ENCODE measurements around the gene PRR19.
"Not testable (repeated sequence)": the region's sequence is repeated elsewhere in the genome, so short reads cannot be mapped to it uniquely, and the experiment has no call there.

PRR19 gene

GRCh38 chr19:42334697-42335373 is 32.9 kb downstream of the PRR19 start:
- no peak overlapping the region for H3K4me3 ChIP-seq (ENCODE audit: low read length)
- TF ChIP-seq CTCF (conservative IDR thresholded peaks at IDR 0.05; ENCODE audit: low read depth, low read length), result no peak
- no peak for DNase-seq (ENCODE audit: low read depth)

GRCh38 chr19:42335374-42335936 is 33.5 kb downstream of the PRR19 start:
- TF ChIP-seq CTCF (conservative IDR thresholded peaks at IDR 0.05; ENCODE audit: low read depth, low read length), result no peak
- H3K4me3 ChIP-seq (ENCODE audit: low read length), result no peak overlapping the region
- DNase-seq (ENCODE audit: low read depth), result no peak

GRCh38 chr19:42335971-42336370 is 34.0 kb downstream of the PRR19 start:
- TF ChIP-seq CTCF (conservative IDR thresholded peaks at IDR 0.05; ENCODE audit: low read depth, low read length), result no peak
- H3K4me3 ChIP-seq (ENCODE audit: low read length), result no peak overlapping the region
- DNase-seq (ENCODE audit: low read depth), result no peak

- not testable (repeated sequence) for DNase-seq (ENCODE audit: low read depth); H3K4me3 ChIP-seq (ENCODE audit: low read length)
These were observed 37.4 kb downstream of the PRR19 start for GRCh38 chr19:42339126-42339860.

- not testable (repeated sequence) for DNase-seq (ENCODE audit: low read depth); H3K4me3 ChIP-seq (ENCODE audit: low read length)
These were observed 38.0 kb downstream of the PRR19 start for GRCh38 chr19:42339922-42340321.

GRCh38 chr19:42343344-42344110 is 41.6 kb downstream of the PRR19 start:
- no peak for DNase-seq (ENCODE audit: low read depth)
- no peak overlapping the region for H3K4me3 ChIP-seq (ENCODE audit: low read length)
- TF ChIP-seq CTCF (conservative IDR thresholded peaks at IDR 0.05; ENCODE audit: low read depth, low read length), result peak; percentile 37

GRCh38 chr19:42344336-42344893 is 42.5 kb downstream of the PRR19 start:
- TF ChIP-seq CTCF (conservative IDR thresholded peaks at IDR 0.05; ENCODE audit: low read depth, low read length), result no peak
- no peak overlapping the region for H3K4me3 ChIP-seq (ENCODE audit: low read length)
- no peak for DNase-seq (ENCODE audit: low read depth)

Measured in retinal pigment epithelial cell (primary cell).